Type B pancreatic cell (in vitro differentiated cells): ENCODE measurements around the gene ENAH. TPM values are rescaled to one million over a fixed set of nuclear protein-coding genes. Genes with fewer than 3 reads are reported as not detected.
A peak's percentile ranks its signal among the peaks of the same experiment; 100 is the strongest.

Source experiments
- DNase-seq: peaks from one replicate; pipeline ENCODE4 v3.0.0; 2021; ENCODE audit warnings: mixed read lengths; ENCODE audit not compliant: unreplicated experiment; ENCODE audit errors: extremely low spot score
- H3K27ac Mint-ChIP-seq: 2 replicates; pipeline ENCODE4 v1.8.0; 2021; ENCODE audit warnings: mild to moderate bottlenecking, mixed read lengths
- H3K27me3 Mint-ChIP-seq: 2 replicates; pipeline ENCODE4 v1.8.0; 2021; ENCODE audit warnings: mixed read lengths
- H3K36me3 Mint-ChIP-seq: 2 replicates; pipeline ENCODE4 v1.8.0; 2021; ENCODE audit warnings: mixed read lengths
- H3K4me1 Mint-ChIP-seq: one replicate; pipeline ENCODE4 v1.8.0; 2021; ENCODE audit warnings: mixed read lengths; ENCODE audit not compliant: unreplicated experiment
- H3K4me3 Mint-ChIP-seq: 2 replicates; pipeline ENCODE4 v1.8.0; 2021; ENCODE audit warnings: mild to moderate bottlenecking, mixed read lengths
- H3K9me3 Mint-ChIP-seq: 2 replicates; pipeline ENCODE4 v1.8.0; 2021; ENCODE audit warnings: mixed read lengths
- total RNA-seq: library from RNA; stranded (reverse); gene quantifications from 2 replicates; pipeline ENCODE4 v1.2.1, GENCODE V29; 2021; ENCODE audit warnings: low replicate concordance
- TF ChIP-seq, protein P1 (sequence below): fragments of 200-600 bp; sonication (generic); conservative IDR thresholded peaks from 2 replicates; pipeline ENCODE4 v1.5.0; 2021; ENCODE audit warnings: antibody characterized with exemption, mild to moderate bottlenecking

ENAH gene
- total RNA-seq, 1 donor from 2014 or later, result 133 TPM

DNA sequence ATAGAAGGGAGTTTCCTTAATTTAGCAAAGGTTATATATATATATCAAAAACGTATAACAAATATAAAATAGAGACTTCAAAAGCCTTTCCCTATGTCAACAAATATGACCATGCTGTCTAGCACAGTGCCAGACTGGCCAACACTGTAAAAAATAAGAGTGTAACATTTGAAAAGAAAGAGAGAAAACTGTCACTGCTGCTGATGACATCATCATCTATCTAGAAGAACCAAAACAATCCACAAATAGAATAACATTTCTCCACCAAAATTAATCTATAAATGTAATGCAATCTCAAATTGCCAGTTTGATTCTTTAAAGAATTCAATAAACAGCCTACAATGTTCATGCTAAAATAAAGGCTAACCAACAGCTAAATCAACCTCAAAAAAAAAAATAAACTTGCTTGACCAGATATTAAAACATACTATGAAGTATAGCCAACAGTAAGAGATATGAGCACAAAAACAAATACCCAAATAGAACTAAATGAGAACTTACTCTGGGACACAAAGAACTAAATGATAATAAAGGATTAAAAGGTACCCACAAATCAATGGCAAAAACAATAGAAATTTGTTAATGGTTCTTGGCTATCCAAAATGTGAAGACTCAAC is 50.2 kb downstream of the ENAH start:
- Mint-ChIP-seq H3K27ac (peak overlapping the region; percentile 17), H3K4me3 (no peak overlapping the region), H3K27me3 (no peaks in the 10 kb centered on the region), H3K9me3 (peaks cover 5% of the 10 kb centered on the region), H3K36me3 (peaks cover 26% of the 10 kb centered on the region), H3K4me1 (peaks cover 33% of the 10 kb centered on the region)
- no peak for DNase-seq
- TF ChIP-seq, protein P1, sequence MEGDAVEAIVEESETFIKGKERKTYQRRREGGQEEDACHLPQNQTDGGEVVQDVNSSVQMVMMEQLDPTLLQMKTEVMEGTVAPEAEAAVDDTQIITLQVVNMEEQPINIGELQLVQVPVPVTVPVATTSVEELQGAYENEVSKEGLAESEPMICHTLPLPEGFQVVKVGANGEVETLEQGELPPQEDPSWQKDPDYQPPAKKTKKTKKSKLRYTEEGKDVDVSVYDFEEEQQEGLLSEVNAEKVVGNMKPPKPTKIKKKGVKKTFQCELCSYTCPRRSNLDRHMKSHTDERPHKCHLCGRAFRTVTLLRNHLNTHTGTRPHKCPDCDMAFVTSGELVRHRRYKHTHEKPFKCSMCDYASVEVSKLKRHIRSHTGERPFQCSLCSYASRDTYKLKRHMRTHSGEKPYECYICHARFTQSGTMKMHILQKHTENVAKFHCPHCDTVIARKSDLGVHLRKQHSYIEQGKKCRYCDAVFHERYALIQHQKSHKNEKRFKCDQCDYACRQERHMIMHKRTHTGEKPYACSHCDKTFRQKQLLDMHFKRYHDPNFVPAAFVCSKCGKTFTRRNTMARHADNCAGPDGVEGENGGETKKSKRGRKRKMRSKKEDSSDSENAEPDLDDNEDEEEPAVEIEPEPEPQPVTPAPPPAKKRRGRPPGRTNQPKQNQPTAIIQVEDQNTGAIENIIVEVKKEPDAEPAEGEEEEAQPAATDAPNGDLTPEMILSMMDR, result no peak

DNA sequence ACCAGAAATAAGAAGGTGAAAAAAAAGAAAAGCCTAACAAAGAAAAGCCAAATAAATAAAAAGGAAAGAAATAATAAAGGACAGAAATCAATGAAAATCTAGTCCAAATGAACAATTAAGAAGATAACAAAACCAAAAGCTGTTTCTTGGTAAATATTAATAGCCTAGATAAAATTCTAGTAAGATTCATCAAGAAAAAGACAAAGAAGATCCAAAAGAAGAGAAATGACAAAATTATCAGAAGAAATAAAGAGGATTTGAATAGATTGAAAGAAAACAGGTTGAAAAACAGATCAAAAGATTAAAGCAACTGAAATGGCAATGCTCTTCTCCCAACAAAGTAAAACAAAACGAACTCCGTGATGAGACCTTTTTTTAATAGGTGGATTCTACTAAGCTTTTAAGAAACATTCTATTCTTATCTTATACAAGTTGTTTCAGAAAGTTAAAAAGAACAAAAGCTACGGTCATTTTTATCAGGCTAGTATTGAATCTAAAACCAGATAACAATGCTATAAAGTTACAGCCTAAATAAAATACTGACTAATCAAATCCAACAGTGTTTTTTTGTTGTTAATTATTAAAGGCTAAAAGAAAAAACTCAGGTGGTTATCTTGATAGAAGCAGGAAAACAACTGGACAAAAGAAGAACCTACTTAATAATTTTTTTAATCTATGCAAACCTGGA is 50.9 kb downstream of the ENAH start:
- H3K4me1 Mint-ChIP-seq, result peaks cover 28% of the 10 kb centered on the region
- H3K9me3 Mint-ChIP-seq, result peaks cover 5% of the 10 kb centered on the region
- no peak for DNase-seq
- H3K36me3 Mint-ChIP-seq, result peaks cover 27% of the 10 kb centered on the region
- TF ChIP-seq, protein P1, result no peak
- H3K4me3 Mint-ChIP-seq, result no peak overlapping the region
- H3K27ac Mint-ChIP-seq, result no peak overlapping the region
- H3K27me3 Mint-ChIP-seq, result no peaks in the 10 kb centered on the region

DNA sequence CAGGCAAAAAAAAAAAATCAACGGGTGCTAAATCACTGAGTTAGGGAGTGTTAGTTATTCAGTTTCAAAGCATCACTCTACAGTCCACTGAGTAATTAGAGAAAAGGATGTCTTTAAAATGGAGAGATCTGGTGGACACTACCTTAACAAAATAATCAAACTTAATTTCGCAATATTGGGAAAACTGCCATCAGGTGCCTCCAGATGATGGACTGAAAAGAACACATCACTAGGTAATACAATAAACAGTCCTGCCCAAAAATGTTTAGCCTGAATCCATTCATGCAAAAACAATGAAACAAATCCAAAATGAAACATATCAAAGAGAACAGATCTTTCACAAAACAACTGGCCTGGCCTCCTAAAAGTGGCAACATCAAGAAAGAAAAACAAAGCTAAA is 54.1 kb downstream of the ENAH start:
- H3K4me1 Mint-ChIP-seq, result peaks cover 28% of the 10 kb centered on the region
- TF ChIP-seq, protein P1, result no peak

DNA sequence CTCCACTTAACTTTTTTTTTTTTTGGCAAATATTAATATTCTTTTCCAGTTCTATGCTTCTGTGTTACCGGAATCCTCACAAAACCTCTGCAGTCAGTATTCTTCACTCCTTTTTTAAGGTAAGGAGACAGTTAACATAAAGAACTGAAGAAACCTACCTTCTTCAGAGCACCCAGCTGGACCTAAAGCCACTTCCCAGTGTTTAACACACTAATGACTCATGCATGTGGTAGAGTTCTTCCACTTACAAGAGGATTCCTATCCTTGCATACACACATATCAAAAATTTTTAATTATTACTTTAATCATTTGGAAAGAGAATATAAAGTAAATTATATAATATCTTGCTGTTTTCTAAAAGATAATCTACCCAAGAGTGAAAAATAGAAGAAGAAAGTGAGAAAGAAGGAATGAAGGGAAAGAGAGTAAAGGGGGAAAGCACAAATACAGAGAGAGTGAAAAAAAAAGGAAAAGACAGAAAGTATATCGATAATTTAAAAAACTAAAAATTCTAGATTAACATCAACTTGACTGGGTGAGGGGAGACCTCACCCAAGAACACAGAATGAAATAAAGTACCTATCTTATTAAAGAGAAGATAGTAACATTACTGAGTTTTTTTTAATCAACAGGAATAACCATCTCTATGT is 54.9 kb downstream of the ENAH start:
- Mint-ChIP-seq H3K27me3 (no peaks in the 10 kb centered on the region), H3K4me3 (no peak overlapping the region), H3K9me3 (peaks cover 5% of the 10 kb centered on the region), H3K27ac (no peak overlapping the region), H3K4me1 (peaks cover 26% of the 10 kb centered on the region), H3K36me3 (peaks cover 26% of the 10 kb centered on the region)
- TF ChIP-seq, protein P1, result no peak
- DNase-seq, result no peak

More for the DNA sequence above, 54.1 kb downstream of the ENAH start:
- Mint-ChIP-seq H3K9me3 (peaks cover 5% of the 10 kb centered on the region), H3K27me3 (no peaks in the 10 kb centered on the region), H3K4me3 (no peak overlapping the region), H3K36me3 (peaks cover 25% of the 10 kb centered on the region), H3K27ac (no peak overlapping the region)
- DNase-seq, result no peak

DNA sequence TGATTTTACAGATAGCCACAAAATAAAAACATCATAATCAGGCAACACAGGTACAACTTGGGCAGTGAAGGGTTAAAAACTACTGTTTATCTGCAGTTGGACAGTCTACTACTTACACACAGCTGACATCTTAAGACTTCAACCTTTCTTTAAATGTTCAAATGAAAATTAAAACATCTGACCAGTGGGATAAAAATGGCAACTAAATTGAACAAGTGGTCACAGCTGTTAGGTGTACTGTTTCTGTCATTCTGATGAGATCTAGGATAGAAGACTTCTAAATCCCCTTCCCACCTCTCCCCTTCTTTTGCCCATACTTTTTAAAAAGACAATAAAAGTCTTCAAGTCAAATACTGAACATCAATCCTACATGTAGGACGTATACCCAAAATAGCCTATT is 56.2 kb downstream of the ENAH start:
- TF ChIP-seq, protein P1, result no peak
- Mint-ChIP-seq H3K9me3 (peaks cover 5% of the 10 kb centered on the region), H3K4me1 (peaks cover 30% of the 10 kb centered on the region), H3K36me3 (peaks cover 29% of the 10 kb centered on the region), H3K27me3 (no peaks in the 10 kb centered on the region), H3K27ac (no peak overlapping the region), H3K4me3 (no peak overlapping the region)
- no peak for DNase-seq
